ENCODE data around the gene ZNF506.
"Not testable (repeated sequence)": the region's sequence is repeated elsewhere in the genome, so short reads cannot be mapped to it uniquely, and the experiment has no call there.

Gene ZNF506

DNA sequence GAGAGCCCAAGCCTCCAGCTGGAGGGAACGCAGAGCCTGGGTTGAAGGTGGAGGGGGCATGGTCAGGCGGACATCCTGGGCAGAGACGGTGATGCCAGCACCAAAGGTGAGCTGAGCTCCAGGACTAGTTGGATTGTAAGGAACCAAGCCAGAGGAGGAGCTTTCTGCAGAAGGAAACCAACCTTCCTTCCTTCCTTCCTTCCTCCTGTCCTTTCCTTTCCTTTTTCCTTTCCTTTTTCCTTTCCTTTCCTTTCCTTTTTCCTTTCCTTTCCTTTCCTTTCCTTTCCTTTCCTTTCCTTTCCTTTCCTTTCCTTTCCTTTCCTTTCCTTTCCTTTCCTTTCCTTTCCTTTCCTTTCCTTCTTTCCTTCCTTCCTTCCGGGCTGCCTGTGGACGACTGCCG, 77.6 kb downstream of the ZNF506 start:
- not testable (repeated sequence) for DNase-seq

DNA sequence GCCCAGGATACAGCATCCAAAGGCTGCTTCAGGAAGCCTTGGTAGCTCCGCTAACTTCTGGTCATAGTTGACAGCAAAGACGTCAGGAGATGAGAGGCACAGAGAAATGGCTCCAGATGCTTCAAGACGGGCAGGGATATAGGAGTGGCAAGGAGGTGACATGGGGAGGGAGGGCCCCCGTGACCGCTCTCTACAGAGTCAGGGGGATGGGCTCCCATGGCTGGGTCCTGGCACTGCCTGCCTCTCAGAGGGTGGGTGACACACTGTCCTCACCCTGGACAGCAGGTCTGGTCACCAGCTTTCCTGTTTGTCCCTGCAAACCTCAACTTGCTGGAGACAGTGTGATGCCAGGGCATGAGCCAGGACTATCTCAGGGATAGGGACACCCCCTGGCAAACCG, 78.4 kb downstream of the ZNF506 start:
- DNase-seq: no peak

DNA sequence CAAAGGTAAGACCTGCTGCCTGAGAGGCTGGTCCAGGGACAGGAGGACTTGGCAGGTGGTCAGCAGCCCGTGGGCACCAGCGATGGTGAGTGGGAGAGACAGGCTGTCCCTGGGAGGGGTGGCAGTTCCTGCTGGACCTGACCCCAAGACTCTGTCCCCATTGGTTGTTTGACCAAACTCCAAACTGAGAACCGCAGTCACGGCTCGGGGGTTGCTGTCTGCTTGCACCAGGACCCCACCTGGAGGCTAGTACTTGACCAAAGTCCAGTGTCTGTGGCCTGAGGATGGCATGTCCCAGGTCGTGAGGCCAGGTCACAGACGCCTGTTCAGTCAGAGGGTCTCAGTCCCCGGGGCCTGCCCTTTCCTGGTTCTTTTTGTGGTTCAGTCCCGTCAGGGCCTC, 78.8 kb downstream of the ZNF506 start:
- DNase-seq: no peak
